HS-5 (cell line): ENCODE measurements around the gene PDF.
A peak's percentile ranks its signal among the peaks of the same experiment; 100 is the strongest.

Source experiments
- DNase-seq: peaks from one replicate; pipeline ENCODE4 v3.0.0-alpha.2; 2012; ENCODE audit warnings: low read depth

Gene PDF

DNA sequence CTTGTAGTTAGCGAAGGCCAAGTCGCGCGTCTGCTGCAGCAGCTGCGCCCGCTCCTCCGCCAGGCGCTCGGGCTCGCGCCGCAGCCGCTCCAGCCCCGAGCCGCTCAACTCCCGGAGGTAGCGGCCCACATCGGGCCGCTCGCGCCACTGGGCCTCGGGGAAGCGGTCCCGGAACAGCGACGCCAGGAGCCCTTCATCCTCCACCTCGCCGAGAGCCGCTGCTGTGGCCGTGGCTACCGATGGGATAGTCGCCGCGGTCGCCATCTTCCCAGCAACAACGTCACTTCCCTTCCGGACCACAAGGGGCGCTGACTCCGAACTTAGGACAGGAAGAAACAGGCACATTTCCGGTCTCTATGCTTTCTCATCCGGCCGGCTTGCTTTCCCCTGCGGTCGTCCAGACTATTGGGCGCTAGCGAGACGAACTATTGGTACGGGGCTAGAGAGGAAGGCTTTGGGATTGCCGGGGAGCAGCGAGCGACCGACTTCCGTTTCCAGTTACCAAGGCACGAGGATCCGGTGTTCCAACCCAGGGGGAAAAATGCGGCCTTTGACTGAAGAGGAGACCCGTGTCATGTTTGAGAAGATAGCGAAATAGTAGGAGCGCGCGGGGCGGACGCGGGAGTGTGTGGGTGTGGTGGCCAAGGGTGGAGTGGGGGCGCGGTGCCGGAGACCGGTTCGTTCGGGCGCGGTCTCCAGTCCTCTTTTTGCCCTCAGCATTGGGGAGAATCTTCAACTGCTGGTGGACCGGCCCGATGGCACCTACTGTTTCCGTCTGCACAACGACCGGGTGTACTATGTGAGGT lies 9.1 kb upstream of the PDF start, which contains the start of the genes COG8 and NIP7:
COG8 (minus strand) TSS at position 276 of the 806 bp plus-strand sequence; CDS start at position 264, 12 bp downstream.
NIP7 (plus strand) TSS at position 484 of the 806 bp plus-strand sequence; CDS start at position 542, 58 bp downstream.
- DNase-seq: peak; percentile 94

DNA sequence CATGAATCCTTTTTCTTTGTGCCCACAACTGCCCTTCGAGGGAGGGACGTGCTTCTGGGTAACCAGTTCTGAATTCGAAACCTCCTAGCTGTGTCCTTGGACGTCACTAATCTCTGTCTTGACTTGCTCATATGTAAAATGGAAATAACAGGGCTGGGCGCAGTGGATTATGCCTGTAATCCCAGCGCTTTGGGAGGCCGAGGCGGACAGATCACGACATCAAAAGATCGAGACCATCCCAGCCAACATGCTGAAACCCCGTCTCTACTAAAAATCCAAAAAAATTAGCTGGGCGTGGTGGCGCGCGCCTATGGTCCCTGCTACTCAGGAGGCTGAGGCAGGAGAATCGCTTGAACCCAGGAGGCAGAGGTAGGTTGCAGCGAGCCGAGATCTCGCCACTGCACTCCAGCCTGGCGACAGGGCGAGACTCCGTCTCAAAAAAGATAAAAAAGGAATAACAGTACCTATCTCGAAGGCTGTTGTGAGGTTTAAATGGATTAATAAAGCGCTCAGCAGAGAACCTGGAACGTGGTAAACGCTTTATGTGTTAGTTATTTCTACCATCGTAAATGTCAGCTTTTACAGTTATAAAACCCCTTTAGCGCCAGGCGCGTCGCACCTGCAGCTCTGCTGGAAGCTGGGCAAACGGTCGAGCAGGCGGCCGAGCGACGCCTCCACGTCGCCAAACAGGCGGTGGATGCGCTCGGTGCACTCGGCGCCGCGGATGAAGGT lies 8.3 kb upstream of the PDF start:
- DNase-seq: no peak

DNA sequence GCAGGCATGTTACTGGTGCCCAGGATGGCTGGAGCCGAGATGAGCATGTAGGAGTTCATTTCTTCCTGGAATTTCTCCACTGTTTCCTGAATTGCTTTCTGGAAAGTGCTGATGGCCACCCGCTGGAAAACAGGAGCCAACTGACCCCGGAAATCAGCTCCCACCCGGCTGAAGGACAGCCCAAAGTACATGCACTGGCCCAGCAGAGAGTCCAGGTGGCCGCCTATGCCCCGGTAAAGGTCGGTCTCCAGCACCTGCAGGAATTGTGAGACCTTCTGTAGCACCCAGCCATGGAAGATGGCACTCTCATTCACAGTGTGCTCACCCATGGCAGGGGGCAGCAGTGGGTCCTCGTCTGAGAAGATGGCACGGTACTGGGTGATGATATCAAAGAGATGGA lies 4.3 kb upstream of the PDF start:
- DNase-seq: no peak

DNA sequence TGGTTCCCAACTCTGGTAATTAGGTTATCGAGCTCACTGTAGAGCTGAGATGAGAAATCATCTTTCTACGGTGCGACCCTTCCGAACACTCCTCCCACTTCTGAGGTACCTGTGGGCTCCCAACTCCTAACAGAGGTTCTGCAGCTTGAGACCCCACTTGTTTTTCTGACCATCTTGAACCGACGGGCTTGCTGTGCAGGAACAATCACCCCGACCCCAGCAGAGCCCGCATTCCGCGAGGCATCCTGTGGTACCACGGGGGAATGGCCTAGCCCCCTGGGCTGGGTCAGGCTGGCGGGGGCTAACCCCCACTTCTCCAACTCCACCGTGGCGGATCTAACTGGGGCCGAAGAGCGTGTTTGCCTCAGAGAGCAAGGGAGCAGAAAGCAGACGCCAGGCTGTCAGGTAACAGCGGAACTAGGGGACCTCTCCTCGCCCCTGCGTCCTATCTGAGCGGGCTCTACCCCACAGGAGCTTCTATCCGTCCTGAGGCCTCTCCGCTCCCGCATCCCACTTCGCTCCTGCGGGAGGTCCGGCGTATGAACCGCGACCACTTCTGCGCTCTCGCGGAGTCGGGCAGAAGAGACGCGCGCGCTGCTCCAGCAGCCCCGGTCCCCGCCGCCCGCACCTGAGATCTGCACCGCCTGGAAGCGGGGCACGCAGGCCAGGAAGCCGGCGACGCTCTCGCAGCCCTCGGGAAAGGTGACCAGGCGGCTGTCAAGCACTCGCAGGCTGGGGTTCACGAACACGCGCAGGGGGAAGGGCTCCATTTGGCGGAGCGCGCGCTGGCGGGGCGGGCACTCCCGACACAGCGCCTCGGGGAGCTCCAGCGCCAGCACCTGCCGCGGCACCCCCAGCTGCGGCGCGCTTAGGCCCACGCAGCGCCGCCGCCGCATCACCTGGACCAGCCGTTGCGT lies 761 bp downstream of the PDF start:
- DNase-seq: no peak

DNA sequence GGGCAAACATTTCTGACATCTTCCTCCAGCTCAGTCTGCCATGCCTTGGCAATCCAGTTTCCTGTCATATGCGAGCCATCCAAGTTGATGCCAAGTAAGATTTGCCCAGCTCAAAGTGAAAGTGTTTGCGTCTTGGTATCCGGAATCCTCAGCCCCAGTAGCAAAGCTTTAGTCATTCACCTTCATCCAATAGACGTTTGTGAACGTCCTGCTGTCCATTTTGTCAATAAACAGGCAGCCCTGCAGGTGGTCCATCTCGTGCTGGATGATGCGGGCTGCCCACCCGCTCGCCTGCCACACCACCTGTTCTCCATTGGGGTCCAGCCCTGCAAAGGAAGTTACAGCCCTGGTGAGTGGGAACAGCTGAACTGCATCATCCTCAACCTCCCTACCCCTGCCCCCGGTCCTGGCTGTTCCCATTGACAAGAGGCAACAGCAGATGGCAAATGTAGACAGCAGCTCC lies 1.5 kb downstream of the PDF start:
- DNase-seq: no peak

DNA sequence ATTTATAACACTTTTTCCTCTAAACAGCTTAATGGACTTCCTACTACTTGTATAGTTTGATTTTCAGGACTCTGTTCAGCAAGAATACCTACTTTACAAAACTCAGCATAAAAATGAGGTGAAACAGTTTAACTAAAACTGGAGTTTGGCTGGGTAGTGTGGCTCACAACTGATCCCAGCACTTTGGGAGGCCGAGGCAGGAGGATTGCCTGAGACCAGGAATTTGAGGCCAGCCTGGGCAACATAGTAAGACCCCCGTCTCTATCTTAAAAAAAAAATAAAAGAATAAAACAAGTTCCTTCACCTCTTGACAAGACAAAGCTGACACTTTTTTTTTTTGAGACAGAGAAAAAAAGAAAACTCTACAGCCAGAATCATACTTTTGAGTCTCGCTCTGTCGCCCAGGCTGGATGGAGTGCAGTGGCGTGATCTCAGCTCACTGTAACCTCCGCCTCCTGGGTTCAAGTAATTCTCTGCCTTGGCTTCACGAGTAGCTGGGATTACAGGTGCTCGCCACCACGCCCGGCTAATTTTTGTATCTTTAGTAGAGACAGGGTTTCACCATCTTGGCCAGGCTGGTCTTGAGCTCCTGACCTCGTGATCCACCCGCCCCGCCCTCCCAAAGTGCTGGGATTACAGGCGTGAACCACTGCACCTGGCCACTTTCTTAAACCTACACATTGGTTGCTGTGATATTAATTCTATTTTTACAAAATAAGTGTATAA lies 2.6 kb downstream of the PDF start:
- DNase-seq: no peak

DNA sequence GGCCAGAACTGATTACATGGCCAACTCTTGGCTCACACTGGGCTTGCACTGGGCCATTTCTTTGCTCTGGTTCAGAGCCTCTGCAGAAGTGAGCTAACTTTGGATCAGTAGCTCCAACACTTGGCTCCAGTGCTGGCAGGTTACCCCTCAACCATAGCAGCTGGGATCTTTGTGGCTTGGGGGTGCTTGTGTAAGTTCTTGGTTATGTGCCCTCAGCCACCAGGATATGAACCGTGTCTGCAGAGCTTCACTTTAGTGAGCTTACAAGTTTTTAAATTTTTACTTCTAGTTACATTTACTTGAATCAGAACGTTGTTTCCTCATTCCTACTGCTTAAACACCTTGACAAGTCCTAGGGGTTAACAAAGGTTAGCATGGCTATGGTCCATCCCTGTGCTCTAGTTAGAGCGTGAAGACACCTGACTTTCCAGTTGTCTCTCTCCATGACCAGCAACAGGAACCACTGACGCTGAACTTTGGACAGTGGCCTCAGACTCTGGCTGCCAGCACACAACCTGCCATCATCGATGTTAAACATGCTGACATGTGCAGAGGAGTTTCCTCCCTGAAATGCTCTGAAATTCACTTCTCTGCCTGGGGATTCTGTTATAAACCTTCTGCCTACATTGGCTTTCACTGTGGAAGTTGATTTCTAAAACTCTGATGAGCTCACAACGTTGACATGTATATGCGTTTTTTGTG lies 4.1 kb downstream of the PDF start:
- DNase-seq: no peak

DNA sequence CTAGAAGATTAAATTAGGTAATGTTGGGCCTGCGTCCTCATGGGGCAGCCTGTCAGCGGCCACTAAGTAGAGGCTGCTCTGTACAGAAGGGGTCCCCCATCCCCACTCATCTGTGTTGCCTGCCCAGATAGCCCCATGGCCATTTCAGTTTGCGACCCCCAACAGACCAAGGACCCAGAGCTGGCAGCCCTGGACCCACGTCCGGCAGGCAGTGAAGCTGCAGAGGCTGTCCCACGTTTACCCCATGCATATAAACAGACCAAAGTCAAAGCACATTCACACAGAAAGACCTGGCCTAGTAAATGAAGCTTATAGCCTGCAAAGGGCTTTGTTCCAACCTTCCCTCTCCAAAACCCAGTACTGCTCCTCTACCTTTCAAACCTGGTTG lies 4.6 kb downstream of the PDF start:
- DNase-seq: no peak

DNA sequence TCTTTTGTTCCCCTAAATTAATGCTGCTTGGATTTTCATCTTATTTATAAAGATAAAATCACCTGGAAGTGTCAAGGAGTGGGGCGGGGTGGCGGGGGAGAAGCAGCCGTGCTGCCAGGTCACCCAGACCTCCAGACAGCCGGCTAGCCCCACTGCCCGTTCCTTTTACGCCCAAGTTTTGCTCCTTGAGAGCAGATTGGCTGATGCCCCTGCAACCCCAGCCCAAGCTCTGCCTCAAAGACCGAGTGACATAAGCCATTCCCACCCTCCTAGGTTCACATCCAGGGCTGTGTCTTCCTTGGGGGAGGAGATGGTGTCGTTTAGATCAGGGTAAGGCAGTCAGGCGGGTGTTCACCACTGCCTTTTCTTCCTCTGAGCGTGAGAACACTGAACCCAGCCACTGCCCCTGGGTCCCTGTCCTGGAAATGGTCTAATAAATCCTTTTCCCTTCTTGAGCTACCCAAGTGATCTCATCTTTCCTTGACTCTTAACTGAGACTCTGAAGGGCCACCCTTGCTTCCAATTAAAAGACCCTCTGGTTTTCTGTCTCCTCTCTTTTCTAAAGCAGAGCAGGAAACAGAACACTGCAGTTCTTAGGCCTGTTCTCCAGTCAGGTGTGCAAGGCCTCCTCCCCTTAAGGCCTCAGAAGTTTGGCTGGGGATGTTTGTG lies 5.7 kb downstream of the PDF start:
- DNase-seq: no peak

DNA sequence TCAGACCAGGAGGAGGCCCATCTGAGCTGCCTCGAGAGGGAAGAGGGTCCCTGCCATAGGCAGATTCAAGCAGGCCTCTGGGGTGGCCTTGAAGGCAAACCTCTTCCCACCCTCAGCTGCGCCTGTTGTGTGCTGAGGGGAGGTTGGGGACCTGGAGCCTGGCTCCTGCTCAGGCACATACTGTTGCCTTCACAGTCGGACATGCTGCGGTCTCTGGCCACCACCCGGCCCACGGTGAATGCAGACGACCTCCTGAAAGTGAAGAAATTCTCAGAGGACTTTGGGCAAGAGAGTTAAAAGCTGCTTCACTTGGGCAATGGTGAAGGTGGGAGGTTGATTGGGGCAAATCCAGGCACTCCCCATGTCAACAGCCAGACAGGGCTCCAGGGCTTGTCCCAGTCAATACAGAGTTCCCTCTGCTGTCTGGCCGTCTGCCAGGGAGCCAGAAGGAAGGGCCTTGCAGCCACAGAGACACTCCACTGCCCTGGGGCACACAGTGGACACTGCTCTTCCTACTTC lies 6.3 kb downstream of the PDF start:
- DNase-seq: no peak

DNA sequence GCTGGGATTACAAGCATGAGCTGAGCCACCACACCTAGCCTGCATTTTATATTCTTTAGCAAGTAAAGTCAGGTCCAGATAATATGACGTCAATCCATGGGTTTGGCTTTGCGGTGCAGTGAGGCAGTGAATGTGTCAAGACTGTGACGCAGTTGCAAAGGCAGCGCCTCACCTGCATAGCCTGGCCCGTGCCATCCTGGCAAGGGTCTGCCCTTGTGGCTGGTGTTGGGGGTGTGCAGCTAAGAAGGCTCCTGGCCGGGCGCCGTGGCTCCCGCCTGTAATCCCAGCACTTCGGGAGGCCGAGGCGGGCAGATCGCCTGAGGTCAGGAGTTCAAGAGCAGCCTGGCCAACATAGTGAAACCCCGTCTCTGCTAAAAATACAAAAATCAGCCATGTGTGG lies 7.0 kb downstream of the PDF start:
- DNase-seq: no peak

DNA sequence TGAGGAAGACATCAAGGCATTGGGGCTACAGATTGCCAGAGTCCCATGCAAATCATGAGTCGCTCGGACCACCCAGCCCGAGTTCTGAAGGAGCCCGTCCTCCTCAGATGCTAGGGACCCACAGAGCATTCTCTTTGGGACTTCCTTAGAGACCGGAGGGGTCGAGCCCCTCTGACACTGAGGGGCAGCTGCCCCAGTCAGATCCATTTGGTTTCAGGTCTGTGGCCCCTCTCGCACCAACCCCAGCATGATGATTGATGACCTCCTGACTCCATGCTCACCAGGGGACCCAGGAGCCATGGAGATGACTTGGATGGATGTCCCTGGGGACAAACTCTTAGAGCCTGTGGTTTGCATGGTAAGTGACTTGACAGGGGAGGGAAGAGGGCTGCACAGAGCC lies 8.0 kb downstream of the PDF start:
- no peak for DNase-seq

DNA sequence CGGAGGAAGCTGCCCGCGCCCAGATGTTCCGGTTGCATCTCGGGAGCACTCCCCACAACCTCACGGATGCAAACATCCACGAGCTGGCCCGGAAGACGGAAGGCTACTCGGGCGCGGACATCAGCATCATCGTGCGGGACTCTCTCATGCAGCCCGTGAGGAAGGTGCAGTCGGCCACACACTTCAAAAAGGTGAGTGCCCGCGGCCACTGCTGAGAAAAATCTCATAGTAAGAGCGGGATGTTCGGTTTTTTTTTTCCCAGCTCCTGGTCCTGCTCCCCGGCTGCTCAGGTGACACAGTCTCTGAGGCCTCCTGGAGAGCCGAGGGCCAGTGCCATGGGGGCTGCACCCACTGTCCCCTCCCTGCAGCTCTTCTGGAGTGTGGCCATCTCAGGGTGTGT lies 9.3 kb downstream of the PDF start:
- no peak for DNase-seq

DNA sequence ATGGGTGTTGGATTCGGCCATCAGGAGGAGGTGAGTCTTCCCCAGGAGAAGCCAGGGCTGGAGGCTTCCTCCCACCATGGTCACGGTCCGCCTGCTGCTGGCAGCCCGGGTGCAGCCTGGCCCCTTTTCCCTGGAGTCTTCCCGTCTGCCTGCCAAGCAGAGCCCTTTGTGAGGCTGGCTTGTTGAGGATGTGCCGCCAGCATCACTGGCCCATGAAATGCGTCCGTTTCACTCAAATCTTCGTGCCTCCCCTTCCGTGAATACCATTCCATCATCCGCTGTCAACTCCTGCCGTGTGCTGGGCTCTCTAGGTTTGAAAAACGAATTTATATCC lies 9.7 kb downstream of the PDF start:
- DNase-seq: no peak

DNA sequence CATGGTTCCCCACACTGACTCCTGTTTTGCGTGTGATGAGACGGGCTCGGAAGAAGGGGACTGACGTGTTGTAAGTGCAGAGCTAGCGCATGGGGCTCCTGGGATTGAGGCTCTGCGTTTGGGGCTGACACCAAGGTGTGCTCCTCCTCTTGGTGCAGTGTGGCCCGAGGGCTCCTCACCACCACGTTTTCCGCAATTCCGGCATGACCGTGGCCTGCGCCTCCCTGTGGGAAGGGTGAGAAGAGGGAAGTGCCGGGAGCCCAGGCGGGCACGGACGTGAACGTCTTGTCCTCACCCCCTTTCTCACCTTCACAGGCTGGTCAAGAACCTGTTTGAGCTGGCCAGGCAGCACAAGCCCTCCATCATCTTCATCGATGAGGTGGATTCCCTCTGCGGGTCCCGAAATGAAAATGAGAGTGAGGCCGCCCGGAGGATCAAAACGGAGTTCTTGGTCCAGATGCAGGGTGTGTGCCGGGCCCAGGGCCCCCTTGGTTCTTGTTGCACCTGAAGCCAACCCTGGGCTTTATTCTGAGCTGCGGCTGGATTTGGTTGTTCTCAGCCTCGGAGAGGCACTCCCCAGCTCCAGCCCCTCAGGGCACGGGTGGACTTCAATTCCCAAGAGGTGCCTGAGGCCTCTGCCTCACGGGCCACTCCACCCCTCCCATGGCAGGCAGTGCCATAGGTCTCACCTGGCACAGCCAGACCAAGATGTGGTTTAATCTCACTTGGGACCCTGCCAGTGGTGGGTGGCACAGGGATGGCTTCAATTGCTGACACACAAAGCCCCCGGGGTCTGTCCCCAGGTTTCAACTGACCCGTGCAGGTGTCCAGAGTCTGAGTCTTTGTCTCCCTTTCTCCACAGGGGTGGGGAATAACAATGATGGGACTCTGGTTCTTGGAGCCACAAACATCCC lies 10.3 kb downstream of the PDF start:
- no peak for DNase-seq

DNA sequence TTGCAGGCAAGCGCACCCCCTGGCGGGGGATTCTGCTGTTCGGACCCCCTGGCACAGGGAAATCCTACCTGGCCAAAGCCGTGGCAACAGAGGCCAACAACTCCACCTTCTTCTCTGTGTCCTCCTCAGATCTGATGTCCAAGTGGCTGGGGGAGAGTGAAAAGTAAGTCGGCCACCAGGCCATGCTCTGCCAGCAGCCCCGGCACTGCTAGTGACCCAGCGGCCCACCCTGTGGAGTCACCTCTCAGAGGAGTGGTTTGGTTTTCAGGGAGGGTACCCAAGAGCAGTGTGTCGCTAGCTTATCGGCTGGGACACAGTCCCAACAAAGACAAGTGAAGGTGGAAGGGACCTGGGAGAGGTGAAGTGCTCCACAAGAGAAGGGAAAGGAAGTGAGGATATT lies 11.0 kb downstream of the PDF start:
- DNase-seq: no peak

DNA sequence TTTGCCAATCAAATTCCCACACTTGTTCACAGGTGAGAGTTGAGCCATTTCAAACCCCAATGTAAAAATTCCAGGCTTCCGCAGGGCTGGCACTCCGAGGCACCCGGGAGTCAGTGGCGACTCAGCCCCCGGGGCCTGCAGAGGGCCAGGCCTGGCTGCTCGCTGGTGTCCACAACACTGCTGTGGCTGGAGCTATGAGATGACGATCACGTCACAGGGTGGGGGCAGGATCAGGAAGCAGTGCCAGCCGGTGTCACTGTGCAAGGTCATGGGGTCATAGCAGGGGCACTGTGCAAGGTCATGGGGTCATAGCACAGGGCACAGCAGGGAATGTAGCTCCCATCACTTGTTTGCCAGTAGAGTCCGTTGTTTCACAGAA lies 11.5 kb downstream of the PDF start:
- DNase-seq: no peak

DNA sequence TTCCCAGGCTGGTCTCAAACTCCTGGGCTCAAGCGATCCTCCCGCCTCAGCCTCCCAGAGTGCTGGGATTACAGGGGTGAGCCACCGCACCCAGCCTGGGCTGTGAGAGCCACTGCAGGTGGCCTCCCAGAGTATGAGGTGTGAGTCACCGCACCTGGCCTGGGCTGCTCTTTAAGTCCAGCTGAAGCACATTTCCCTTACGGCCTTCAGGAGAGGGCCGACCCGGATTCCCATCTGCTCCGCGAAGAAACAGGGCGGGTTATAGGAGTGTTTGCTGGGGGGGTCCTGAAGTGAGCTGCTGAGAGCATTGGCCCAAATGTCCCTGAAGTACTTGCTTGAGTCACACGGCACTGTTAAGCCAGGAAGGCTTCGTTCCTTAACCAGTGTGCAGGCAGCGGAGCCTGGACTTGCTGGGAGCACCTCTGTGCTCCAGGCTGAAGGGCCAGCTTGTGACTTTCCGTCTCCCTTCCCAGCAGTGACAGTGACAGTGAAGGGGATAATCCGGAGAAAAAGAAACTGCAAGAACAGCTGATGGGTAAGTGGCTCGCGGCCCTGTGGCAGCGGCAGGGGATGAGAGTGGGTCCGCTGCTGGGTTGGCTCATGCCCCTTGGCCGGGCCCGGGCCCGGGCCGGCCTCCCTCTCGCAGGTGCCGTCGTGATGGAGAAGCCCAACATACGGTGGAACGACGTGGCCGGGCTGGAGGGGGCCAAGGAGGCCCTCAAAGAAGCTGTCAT lies 12.0 kb downstream of the PDF start:
- no peak for DNase-seq
